ENCODE data around the gene SYNDIG1.
"Not testable (repeated sequence)": the region's sequence is repeated elsewhere in the genome, so short reads cannot be mapped to it uniquely, and the experiment has no call there.

Gene SYNDIG1

GRCh38 chr20:24502661-24503060 is 33.2 kb downstream of the SYNDIG1 start:
- no peak for TF ChIP-seq CTCF (IDR thresholded peaks at IDR 0.05; ENCODE audit: control extremely low read depth, extremely low read depth, low read depth, missing control alignments)
- ChIA-PET CTCF (no interaction called here), POLR2A (no interaction called here)
- no peak for DNase-seq (ENCODE audit: extremely low spot score)

GRCh38 chr20:24503352-24503931 is 34.0 kb downstream of the SYNDIG1 start:
- DNase-seq (ENCODE audit: extremely low spot score): no peak
- TF ChIP-seq CTCF (IDR thresholded peaks at IDR 0.05; ENCODE audit: control extremely low read depth, extremely low read depth, low read depth, missing control alignments): no peak
- ChIA-PET POLR2A (no interaction called here), CTCF (interaction anchor here (0.7 kb wide), 1 partner anchor 428 kb away, joined by 3 read pairs; no protein-coding TSS in a partner anchor)

GRCh38 chr20:24504331-24505285 is 35.2 kb downstream of the SYNDIG1 start:
- POLR2A ChIA-PET: no interaction called here
- CTCF ChIA-PET: no interaction called here
- TF ChIP-seq CTCF (IDR thresholded peaks at IDR 0.05; ENCODE audit: control extremely low read depth, extremely low read depth, low read depth, missing control alignments): no peak
- no peak for DNase-seq (ENCODE audit: extremely low spot score)

- no peak for TF ChIP-seq CTCF (IDR thresholded peaks at IDR 0.05; ENCODE audit: control extremely low read depth, extremely low read depth, low read depth, missing control alignments)
- ChIA-PET CTCF (no interaction called here), POLR2A (no interaction called here)
- DNase-seq (ENCODE audit: extremely low spot score): no peak
Observed at GRCh38 chr20:24506146-24506545, 36.7 kb downstream of the SYNDIG1 start.

- POLR2A ChIA-PET: no interaction called here
- CTCF ChIA-PET: interaction anchor here (0.8 kb wide), 1 partner anchor 9 kb away, joined by 3 read pairs; no protein-coding TSS in a partner anchor
- no peak for TF ChIP-seq CTCF (IDR thresholded peaks at IDR 0.05; ENCODE audit: control extremely low read depth, extremely low read depth, low read depth, missing control alignments)
- DNase-seq (ENCODE audit: extremely low spot score): no peak
Observed at GRCh38 chr20:24506696-24507095, 37.3 kb downstream of the SYNDIG1 start.

- no peak for TF ChIP-seq CTCF (IDR thresholded peaks at IDR 0.05; ENCODE audit: control extremely low read depth, extremely low read depth, low read depth, missing control alignments)
- DNase-seq (ENCODE audit: extremely low spot score): no peak
- POLR2A ChIA-PET: no interaction called here
- CTCF ChIA-PET: interaction anchor here (0.8 kb wide), 1 partner anchor 9 kb away, joined by 3 read pairs; no protein-coding TSS in a partner anchor
Observed at GRCh38 chr20:24507182-24507853, 37.9 kb downstream of the SYNDIG1 start.

GRCh38 chr20:24512441-24512840 is 43.0 kb downstream of the SYNDIG1 start:
- CTCF ChIA-PET, POLR2A ChIA-PET: not testable (repeated sequence)

More at GRCh38 chr20:24512441-24512840, 43.0 kb downstream of the SYNDIG1 start:
- not testable (repeated sequence) for DNase-seq (ENCODE audit: extremely low spot score)

Data from GM10248 (cell line).